Activated CD8-positive, alpha-beta memory T cell treated with anti-CD3 and anti-CD28 coated beads for 24 hours (primary cell): ENCODE results near the gene BMP6.

Experiments
- DNase-seq: peaks from one replicate; pipeline ENCODE4 v3.0.0-alpha.2; 2020

The BMP6 gene

DNA sequence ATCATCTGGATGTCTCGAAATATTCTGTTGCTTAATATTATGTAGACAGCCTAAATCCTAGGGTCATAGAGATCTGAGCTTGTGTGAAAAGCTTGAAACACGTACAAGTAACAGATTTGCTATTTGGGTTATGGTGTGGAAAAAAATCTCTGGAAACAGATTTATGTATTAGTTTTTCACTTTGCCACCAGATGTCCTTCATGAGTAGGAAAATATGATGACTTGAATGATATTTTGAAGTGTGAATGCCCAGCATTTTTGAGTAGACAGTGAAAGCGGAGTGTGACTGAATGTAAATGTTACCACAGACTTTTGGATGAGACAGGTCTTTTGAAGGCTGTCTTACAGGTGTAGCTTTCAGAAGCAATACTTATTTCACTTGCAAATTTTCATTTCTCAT is 4.2 kb upstream of the BMP6 start:
- DNase-seq = no peak

DNA sequence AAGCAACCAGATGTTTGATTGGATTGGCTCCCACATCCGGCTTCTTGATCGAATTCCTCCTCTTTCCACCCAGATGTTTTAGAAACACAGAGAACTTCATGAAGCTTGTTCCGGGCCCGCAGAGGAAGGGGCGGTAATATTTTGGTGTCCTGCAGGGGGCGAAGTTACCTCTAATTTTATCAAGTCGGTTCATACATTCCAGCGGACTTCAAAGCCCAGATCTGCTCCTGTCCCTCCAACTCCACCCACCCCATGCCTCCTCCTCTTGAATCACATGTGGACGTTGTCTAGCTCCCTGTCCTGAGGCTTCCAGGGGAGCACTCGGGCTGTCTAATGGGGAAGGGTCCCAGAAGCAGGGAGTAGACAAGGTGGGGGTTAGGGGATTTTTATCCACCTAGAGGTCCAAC is 2.9 kb upstream of the BMP6 start:
- DNase-seq = peak; percentile 84

DNA sequence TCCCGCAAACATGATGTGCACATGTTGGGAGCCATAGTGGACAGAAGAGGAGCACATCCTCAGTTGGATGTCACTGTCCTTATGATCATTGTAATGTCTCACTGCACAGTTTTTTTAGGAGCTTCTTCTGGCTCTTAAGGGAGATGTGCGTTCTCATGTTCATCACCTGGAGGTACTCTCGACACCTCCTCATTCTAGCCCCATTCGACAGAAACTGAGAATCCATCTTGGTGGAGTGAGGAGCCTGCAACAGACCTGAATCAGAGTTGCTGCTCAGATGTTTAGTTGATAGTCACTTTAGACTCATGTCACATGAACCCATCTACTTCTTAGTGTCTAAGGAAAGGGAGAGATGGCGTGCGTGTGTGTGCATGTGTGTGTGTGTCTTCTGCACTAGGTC is 2.3 kb upstream of the BMP6 start:
- no peak for DNase-seq

DNA sequence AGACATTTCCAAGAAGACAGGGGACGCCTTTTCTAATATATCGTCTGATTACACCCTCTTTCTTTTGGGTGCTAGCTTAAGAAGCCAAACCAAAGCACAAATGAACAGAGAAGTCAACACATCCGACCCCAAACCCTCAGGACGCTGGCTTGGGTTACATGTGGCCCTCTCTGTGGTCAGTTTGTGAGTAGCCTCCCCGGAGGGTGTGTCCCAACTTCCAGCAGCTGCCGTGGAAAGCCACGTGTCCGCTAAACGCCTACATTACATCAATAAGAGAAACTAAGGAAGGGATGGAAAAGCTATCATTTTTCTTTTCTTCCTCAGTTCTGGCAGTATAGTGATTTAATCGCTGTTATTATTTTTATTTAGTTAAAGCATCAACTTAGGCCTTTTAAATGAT is 487 bp upstream of the BMP6 start:
- no peak for DNase-seq

DNA sequence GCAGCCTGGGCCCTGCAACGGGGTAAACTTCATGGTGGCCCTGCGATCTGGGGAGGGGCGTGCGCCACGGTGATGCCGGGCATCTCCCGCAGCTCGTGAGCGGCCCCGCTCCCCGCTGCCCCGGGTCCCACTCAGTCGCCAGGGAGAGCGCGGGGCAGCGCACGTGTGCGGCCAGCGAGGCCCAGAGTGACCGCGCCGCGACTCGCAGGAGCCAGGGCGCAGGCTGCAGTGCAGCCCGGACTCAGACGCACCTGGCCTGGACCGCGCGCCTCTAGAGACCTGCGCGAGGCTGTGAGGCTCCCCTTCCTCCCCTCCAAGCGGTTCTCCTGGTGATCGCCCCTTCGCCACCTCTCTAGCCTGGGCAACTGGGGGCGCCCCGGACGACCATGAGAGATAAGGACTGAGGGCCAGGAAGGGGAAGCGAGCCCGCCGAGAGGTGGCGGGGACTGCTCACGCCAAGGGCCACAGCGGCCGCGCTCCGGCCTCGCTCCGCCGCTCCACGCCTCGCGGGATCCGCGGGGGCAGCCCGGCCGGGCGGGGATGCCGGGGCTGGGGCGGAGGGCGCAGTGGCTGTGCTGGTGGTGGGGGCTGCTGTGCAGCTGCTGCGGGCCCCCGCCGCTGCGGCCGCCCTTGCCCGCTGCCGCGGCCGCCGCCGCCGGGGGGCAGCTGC is 652 bp downstream of the BMP6 start:
- no peak for DNase-seq

DNA sequence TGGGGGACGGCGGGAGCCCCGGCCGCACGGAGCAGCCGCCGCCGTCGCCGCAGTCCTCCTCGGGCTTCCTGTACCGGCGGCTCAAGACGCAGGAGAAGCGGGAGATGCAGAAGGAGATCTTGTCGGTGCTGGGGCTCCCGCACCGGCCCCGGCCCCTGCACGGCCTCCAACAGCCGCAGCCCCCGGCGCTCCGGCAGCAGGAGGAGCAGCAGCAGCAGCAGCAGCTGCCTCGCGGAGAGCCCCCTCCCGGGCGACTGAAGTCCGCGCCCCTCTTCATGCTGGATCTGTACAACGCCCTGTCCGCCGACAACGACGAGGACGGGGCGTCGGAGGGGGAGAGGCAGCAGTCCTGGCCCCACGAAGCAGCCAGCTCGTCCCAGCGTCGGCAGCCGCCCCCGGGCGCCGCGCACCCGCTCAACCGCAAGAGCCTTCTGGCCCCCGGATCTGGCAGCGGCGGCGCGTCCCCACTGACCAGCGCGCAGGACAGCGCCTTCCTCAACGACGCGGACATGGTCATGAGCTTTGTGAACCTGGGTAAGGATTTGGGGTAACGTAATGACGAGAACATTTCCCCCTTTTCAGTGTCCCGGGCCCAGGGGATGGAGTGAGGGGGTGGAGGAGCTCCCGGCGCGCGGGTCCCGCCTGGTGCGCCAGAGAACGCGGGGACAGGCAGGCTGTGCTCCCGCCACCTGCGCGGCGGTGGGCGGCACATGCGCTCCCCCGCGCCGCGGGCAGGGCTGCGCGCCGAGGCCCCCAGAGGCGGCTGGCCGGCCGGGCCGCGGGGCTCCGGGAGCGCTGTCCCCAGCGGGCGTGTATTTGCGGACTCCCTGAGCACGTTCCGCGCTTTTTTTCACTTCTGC is 1.4 kb downstream of the BMP6 start:
- peak; percentile 61 for DNase-seq

DNA sequence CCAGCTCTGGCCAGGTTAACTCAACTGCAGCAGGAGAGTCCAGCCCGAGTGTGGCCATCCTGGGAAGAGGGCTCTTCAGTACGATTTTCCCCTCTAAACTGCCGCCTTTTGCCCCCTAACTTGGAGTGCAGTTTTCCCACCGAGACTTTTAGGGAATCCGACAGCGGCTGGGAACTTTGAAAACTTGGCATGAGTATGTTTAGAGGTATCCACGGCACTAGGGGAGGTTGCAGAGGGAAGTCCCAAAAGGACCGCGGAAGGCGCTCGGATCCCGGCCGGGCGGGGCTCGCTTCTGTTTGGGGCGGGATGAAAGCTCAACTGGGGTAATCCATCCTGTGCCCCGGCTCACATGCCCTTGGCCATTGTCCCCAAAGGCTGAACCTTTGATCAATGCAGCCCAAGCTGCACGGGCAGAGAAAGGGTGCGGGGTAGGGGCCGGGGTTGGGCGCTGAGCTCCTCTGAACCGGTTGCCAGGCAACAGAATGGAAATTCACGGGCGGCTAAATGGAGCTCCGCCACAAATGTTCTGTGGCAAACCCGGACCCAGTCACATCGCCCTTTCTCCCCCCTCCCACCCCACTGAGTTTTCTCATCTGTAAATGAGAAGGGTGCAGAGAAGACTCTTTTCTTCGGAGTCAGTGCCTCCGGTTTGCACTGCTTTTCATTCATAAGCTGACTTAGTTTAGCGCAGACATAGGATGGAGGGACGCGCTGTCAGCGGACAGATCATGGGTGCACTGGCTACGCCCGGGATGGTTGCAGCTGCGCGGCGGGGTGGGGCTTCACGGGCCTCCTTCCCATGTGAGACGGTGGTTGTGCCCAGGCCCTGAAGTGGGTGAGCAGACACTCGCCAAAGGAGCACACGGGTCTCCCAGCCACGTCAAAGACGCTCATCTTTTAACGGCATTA is 2.3 kb downstream of the BMP6 start:
- peak; percentile 59 for DNase-seq

DNA sequence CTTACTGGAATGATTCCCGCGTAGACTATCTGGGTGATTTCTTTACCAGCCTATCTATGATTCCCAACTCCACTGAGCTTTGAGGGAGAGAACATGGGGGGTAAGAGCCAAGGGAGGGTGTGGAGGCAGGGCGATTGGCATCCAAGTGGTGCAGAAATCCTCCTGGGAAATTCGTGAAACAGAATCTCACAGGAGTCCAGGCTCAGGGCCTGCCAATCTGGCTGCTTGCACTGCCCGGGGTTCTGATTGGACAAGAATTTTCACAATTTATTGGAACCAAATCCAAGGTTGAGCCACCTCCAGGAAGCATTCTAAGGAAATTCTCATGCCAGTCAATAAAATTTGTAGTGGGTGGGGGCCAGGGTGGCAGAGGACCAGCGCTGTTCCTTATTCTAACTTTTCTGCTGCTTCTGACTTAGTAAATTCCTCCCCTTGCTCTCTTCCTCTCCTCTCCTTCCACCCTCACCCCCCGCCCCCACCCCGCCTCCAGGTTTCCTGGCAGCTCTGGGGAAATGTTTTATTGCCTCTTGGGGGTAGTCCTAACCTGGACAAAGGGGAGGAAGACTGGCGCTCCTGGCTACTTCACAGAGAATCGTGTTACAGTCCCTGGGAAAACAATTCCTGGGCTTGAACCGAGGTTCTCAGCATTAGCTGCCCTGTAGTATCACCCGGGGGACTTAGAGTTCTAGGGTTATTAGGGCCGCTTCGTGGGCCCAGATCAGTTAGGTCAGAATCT is 3.1 kb downstream of the BMP6 start:
- DNase-seq = no peak

DNA sequence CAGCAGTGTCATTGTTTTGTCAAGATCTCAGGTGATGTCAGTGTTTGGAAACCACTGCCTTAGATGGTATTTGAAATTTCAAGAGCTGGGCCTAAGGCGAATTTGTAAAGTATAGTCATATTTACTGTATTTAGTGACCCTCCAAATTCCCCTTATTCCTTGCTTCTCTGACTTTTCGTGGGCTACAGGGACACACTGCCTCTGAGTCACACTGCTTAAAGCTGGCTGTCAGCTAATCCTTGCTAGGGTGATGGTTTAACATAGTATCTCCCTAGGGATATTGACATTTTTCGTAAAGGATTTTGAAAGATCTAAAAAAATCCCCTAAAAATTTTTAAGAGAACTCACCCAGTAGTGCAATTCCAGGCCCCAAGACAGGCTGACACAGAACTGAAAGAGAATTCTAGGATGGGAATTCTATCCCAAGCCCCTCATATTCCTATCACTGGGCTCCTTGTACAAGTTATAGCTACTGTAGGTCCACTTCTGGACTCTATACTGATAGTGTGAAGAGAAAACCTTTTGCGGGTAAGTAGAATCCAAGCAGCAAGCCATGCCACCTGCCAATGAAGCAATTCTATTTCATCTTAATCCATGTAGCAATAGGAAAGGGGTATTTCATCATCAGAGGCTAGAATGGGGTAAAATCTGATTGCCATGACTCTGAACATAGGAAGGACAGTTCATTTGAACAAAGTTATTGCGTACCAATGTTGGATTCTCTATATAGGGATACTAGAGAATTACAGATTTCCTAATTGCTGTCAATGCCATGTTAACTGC is 4.3 kb downstream of the BMP6 start:
- no peak for DNase-seq

DNA sequence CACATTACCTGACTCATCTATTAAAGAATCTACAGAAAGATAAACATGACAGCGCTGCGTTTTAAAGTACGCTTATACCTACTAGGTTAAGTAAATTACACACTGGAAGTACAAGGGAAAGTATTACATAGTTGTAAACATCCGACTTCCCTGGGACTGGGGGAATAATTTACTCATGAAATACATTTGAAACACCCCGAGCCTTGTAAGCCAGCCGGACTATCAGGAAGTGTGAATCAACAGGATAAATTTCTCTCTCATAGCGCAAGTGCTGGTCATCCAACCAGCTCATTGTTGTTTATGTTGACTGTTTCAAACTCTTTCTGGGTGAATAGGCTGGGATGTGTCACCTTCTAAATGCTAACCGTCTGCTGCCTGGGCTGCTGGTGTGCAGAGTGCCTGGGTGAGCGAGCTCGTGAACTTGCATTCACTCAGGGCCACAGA is 4.9 kb downstream of the BMP6 start:
- DNase-seq = no peak

DNA sequence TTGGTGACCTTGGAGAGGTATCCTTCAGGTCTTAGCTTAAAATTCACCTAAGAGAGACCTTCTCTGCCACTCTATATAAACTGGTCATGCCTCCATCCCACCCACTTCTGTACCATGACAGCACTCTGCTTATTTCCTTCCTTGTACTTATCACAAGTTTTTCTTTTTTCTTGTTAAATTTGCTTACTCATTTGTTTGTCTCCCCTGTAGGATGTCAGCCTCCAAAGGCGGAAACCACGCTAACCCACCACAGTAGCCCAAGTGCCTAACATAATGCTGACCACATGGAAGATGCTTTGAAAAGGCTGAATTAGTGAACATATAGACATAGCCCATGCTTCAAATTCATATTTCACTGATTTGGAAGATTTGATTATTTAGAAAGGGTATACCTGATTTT is 5.4 kb downstream of the BMP6 start:
- no peak for DNase-seq

DNA sequence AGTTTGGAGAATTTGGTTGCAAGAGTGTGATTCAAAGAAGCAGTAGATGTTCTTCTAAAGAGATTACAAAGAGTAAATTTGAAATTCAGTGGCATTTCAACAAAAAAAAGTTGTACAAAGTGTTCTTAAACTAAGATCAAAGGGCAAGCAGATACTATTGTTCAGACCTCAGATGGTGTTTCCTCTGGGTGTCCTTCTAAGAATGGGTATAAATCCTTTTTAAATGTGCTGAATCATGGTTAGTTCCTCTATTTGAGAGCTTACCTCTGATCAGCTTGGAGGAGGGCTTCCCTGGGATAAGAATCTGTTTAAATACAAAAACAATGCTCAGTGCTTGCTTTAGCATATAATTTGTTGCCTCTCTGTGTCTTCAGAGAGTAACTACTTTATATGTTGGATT is 6.3 kb downstream of the BMP6 start:
- DNase-seq = no peak

DNA sequence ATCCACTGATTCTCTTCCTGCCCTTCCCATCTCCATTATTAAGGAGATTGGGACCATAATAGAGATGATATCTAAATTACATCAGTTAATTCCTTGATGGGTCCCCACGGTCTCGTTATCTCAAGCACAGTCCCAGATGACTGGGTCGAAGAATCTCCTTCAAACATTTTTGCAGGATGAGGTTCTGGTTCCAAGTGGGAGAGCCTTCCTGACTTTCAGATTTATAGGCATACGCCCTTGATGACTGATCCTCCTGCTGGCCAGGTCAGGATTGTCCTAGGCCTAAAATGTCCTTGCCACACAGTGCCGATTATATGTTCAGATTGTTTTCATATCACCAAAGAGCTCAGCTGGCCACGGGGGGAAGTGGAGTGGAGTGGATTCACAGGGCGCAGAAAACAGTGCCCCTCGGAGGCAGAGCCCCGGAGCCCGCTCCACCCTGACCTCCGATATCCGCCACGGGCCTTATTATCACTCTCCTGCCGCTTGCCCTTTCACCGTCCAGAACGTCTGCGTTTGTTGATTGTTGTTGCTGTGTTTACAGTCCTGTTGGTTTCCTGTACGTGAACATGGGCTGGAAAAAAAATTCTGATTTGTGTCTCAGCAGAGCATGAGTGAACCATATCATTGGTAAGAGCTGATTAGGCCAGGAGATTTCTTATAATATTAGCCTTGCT is 8.9 kb downstream of the BMP6 start:
- DNase-seq = no peak

DNA sequence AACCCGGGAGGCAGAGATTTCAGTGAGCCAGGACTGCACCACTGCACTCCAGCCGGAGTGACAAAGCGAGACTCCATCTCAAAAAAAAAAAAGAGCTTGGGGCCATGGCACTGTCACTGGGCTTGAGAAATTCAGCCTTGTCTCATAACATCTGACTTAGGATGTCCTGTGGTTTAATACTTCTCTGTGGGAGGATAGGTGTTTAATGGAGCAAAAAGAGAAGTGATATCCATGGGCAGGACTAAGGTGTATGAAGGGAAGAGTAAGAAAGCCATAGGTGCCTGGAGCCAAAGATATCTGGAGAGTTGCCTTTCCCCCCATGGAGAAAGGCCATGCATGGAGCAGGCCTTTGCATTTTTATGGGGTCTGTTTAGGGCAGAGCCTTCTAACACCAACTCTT is 11.2 kb downstream of the BMP6 start:
- DNase-seq = no peak

DNA sequence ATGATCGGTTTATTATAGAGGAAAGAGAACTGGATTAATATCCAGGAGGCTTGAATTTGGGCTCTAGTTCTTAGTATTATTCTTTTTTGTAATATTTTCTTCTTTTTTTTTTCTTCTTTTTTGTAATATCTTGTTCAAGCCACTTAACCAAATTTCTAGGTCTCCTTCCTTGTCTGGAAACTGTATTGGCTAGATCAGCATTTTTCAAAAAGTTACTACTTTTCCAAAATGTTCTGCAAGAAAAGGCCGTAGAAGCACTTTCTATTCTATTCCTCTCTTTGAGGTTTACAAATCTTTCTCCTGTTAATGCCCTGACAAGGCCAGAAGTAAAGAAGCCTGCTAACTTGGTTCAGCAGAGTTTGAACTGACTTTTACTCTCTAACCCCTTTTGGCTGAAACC is 12.0 kb downstream of the BMP6 start:
- DNase-seq = no peak

DNA sequence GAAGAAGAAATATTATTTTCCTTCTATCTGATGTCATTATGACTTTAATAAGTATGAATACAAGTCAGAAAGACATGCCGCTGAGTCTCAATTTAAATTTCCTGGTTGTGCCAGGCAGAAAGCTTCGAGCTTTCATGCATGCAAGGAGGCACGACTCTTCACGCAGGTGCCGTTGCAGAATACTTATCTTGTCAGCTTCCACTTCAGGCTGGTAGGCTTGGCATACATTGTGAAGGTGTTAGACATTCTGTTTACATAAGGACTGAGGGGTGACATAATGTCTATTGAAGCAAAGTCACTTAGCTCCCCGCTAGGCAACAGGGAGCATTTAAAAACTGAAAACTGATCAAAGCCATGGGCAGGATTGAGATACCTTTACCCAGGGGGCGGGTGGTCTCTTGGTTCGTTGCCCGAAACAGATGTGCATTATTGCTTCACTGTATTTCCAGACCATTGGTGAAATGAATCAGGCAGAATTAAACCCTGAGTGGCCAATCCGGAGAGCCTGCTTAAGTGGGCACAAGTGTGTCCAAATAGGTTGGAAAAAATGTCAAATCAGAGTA is 16.4 kb downstream of the BMP6 start:
- DNase-seq = no peak

DNA sequence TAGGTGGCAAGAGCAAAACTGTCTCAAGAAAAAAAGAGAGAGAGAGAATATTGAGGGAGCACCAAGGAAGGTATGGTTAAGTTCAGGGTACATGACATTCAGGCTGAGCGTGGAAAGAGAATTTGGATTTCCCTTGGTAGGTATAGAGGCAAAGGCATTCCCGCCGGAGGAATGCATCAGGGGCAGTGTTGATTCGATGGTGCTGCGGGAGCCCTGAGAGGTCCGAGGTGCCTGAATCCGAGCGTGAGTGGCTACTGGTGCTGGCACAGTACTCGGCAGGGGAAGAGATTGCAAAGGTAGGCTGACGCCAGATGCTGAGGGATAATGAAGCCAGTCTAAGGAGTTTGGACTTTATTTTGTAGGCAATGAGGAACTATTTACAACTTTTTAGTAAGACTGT is 20.0 kb downstream of the BMP6 start:
- DNase-seq = no peak

DNA sequence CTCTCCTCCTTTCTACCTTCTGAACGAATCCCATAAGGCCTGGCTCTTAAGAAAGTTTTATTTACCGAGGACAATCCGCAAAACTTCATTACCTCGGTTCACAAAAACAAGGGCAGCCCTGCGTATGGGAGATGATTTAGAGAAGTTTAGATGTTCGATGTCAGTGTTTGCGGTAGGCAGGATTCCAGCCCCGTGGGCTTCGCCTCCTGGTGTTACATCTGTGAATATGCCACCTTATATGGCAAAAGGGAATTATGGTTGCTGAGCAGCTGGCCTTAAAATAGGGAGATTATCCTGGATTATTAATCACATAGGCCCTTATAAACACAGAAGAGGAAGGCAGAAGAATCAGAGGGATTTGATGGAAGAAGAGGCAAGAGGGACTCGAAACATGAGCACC is 21.1 kb downstream of the BMP6 start:
- DNase-seq = no peak

DNA sequence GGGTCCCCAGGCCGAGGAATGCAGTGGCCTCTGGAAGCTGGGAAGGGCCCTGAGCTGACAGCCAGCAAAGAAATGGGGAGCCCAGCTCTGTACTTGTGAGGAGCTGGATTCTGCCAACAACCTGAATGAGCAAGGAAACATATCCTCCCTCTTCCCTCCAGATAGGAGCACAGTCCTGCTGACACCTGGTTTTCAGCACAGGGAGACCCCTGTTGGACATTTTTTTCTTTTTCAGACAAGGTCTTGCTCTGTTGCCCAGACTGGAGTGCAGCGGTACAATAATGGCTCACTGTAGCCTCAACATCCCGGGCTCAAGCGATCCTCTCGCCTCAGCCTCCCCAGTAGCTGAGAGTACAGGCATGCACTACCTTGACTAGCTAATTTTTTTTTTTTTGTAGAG is 21.5 kb downstream of the BMP6 start:
- DNase-seq = no peak

DNA sequence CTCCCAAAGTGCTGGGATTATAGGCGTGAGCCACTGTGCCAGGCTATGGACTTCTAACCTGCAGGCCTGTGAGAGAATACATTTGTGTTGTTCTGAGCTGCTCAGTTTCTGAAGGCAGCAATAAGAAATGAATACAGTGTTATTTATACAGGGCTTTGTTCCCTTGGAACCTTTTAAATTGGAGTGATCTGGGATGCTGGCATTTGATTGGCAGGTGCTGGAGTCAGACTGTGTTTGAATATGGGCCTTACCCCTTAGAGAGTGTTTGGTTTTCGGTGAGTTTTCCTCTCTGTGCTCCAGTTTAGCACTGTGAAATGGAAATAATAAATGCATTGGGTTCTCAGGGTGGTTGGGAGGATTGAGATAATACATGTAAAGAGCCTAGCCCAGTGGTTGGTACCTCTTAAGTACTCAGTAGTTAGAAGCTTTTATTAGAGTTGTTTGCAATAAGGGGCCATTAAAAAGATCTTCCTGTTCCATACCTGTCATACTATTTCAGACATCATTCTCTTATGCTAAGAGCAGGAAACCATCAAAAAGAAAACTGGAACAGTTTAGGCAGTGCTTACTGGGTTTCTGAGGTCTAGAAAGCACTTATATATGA is 22.1 kb downstream of the BMP6 start:
- no peak for DNase-seq

DNA sequence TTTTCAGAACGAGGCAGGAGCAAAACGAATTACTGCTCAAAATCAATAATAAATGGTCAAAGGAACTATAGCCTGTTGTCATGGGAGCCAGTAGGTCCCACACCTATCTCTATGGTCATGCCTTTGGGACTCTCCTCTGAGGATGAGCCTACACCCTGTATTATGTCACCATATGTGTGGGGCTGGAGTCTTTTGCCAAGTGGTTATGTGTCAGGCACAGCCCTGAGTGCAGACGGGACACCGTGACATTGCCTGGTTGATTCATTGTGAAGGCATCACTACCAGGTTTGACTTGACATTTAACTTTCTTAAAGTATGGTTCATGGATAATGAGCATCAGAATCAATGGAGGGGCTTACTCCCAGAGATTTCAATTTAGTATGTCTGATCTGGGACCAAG is 23.6 kb downstream of the BMP6 start:
- no peak for DNase-seq
